H1 (cell line): ENCODE results near the gene ARFRP1. TPM values are rescaled to one million over a fixed set of nuclear protein-coding genes. Genes with fewer than 3 reads are reported as not detected.

ENCODE experiments used
- CTCF ChIA-PET: fragments of 300-600 bp; sonication (Branson Sonifier 250); formaldehyde crosslinking; loops from one replicate; lab custom pipeline; 2021; ENCODE audit not compliant: partially characterized antibody; lab: Charles Lee
- POLR2A ChIA-PET: fragments of 300-600 bp; sonication (Branson Sonifier 250); formaldehyde crosslinking; loops from one replicate; lab custom pipeline; 2021; ENCODE audit warnings: inconsistent platforms; ENCODE audit not compliant: partially characterized antibody; lab: Charles Lee
- DNase-seq, 2 experiments: peaks; one replicate each; pipeline versions ENCODE4 v3.0.0 to v3.0.0-alpha.2; 2010 to 2022; ENCODE audit warnings: low spot score in 2 of 2, low read depth in 1 of 2, mixed read lengths in 1 of 2
- FAIRE-seq: peaks from 2 replicates; lab custom pipeline; 2011; peaks lifted over from hg19 to GRCh38; lab: Jason Lieb, UNC
- H2AFZ ChIP-seq: 2 replicates; pipeline ENCODE4 v1.8.1; 2012; ENCODE audit warnings: low read length, inconsistent platforms
- H2AK5ac ChIP-seq: 2 replicates; pipeline ENCODE4 v1.6.1; 2013; ENCODE audit warnings: low read depth, low read length
- H2BK120ac ChIP-seq: replicated peaks from 2 replicates; pipeline ENCODE3; 2013; ENCODE audit warnings: low read depth, low read length, inconsistent platforms
- H2BK12ac ChIP-seq: 2 replicates; pipeline ENCODE4 v1.6.1; 2013; ENCODE audit warnings: low read depth, low read length
- H2BK15ac ChIP-seq: 2 replicates; pipeline ENCODE4 v1.6.1; 2013; ENCODE audit warnings: low read length
- H2BK20ac ChIP-seq: 2 replicates; pipeline ENCODE4 v1.6.1; 2013; ENCODE audit warnings: low read length
- H2BK5ac ChIP-seq: 2 replicates; pipeline ENCODE4 v1.6.1; 2013; ENCODE audit warnings: low read depth, low read length
- H3K14ac ChIP-seq: 2 replicates; pipeline ENCODE4 v1.6.1; 2013; ENCODE audit warnings: inconsistent platforms; ENCODE audit not compliant: insufficient read length
- H3K18ac ChIP-seq: 2 replicates; pipeline ENCODE4 v1.6.1; 2013; ENCODE audit warnings: low read length; ENCODE audit errors: extremely low read depth
- H3K23ac ChIP-seq: 2 replicates; pipeline ENCODE4 v1.6.1; 2013; ENCODE audit warnings: inconsistent platforms; ENCODE audit not compliant: insufficient read length
- H3K23me2 ChIP-seq: 2 replicates; pipeline ENCODE4 v1.6.1; 2013; ENCODE audit warnings: low read depth, low read length
- H3K27ac ChIP-seq: 2 replicates; pipeline ENCODE4 v1.6.1; 2011; ENCODE audit warnings: low read depth, low read length, inconsistent platforms
- H3K27me3 ChIP-seq, 4 experiments: replicated peaks in 1 of 4; 1 replicate in 1 of 4; 2 replicates in 3 of 4; pipeline versions ENCODE4 v1.6.1 to v1.8.1; 2011 to 2013; ENCODE audit warnings: low read length in 3 of 4, mild to moderate bottlenecking in 3 of 4, inconsistent platforms in 2 of 4, mixed read lengths in 2 of 4, moderate library complexity in 1 of 4; ENCODE audit not compliant: control insufficient read depth in 3 of 4, insufficient read depth in 3 of 4; ENCODE audit errors: extremely low read depth in 1 of 4
- H3K36me3 ChIP-seq, 4 experiments: 2 replicates each; pipeline versions ENCODE4 v1.6.1 to v1.8.1; 2011 to 2013; ENCODE audit warnings: mild to moderate bottlenecking in 4 of 4, low read length in 3 of 4, moderate library complexity in 2 of 4, control low read depth in 1 of 4, inconsistent platforms in 1 of 4; ENCODE audit not compliant: insufficient read depth in 4 of 4, control insufficient read depth in 2 of 4
- H3K4ac ChIP-seq: replicated peaks from 2 replicates; pipeline ENCODE3; 2013; ENCODE audit warnings: low read length, low read depth, mixed read lengths, inconsistent platforms; ENCODE audit not compliant: insufficient read length
- H3K4me1 ChIP-seq, 4 experiments: replicated peaks in 1 of 4; 1 replicate in 1 of 4; 2 replicates in 3 of 4; pipeline versions ENCODE4 v1.6.1 to v1.8.1; 2011 to 2013; ENCODE audit warnings: low read length in 3 of 4, inconsistent platforms in 2 of 4, mixed read lengths in 1 of 4; ENCODE audit not compliant: insufficient read depth in 4 of 4, control insufficient read depth in 3 of 4
- H3K4me2 ChIP-seq, 2 experiments: 2 replicates each; pipeline versions ENCODE4 v1.6.1 to v1.8.1; 2011 to 2013; ENCODE audit warnings: low read depth in 2 of 2, low read length in 2 of 2, control low read depth in 1 of 2, inconsistent platforms in 1 of 2, mild to moderate bottlenecking in 1 of 2; ENCODE audit not compliant: insufficient read depth in 1 of 2
- H3K4me3 ChIP-seq, 4 experiments: fragments of 200-600, 300-600 bp in 1 of 4; sonication (generic), shearing (Covaris generic), sonication (Bioruptor Twin) in 1 of 4; 2 replicates each; pipeline versions ENCODE4 v1.5.1 to v1.8.1; 2011 to 2016; ENCODE audit warnings: low read length in 4 of 4, low read depth in 3 of 4, control low read depth in 2 of 4, inconsistent platforms in 2 of 4, mild to moderate bottlenecking in 2 of 4, mixed read lengths in 1 of 4, moderate library complexity in 1 of 4; ENCODE audit not compliant: insufficient read depth in 2 of 4; ENCODE audit errors: extremely low read depth in 1 of 4
- H3K56ac ChIP-seq: replicated peaks from 2 replicates; pipeline ENCODE3; 2013; ENCODE audit warnings: low read depth, mild to moderate bottlenecking, mixed read lengths, low read length, inconsistent platforms; ENCODE audit not compliant: insufficient read length
- H3K79me1 ChIP-seq: 2 replicates; pipeline ENCODE4 v1.6.1; 2013; ENCODE audit warnings: low read depth, low read length, control low read depth
- H3K79me2 ChIP-seq, 2 experiments: 2 replicates each; pipeline versions ENCODE4 v1.6.1 to v1.8.1; 2012 to 2013; ENCODE audit warnings: low read length in 2 of 2, mild to moderate bottlenecking in 2 of 2, inconsistent platforms in 1 of 2; ENCODE audit not compliant: insufficient read depth in 2 of 2, control insufficient read depth in 1 of 2
- H3K9ac ChIP-seq, 4 experiments: replicated peaks in 1 of 4; 1 replicate in 1 of 4; 2 replicates in 3 of 4; pipeline versions ENCODE4 v1.6.1 to v1.8.1; 2011 to 2013; ENCODE audit warnings: low read depth in 3 of 4, low read length in 3 of 4, control low read depth in 2 of 4, mild to moderate bottlenecking in 2 of 4, moderate library complexity in 2 of 4, inconsistent platforms in 1 of 4; ENCODE audit errors: extremely low read depth in 1 of 4
- H3K9me3 ChIP-seq, 2 experiments: 2 replicates each; pipeline versions ENCODE4 v1.6.1 to v1.8.1; 2012 to 2013; ENCODE audit warnings: mild to moderate bottlenecking in 2 of 2, moderate library complexity in 2 of 2, control low read depth in 1 of 2, inconsistent platforms in 1 of 2, low read depth in 1 of 2, low read length in 1 of 2, mixed read lengths in 1 of 2; ENCODE audit not compliant: insufficient read depth in 2 of 2
- H4K20me1 ChIP-seq, 2 experiments: replicated peaks in 1 of 2; 2 replicates each; pipeline versions ENCODE3 to v1.8.1; 2011 to 2013; ENCODE audit warnings: inconsistent platforms in 2 of 2, low read length in 2 of 2, mild to moderate bottlenecking in 1 of 2; ENCODE audit not compliant: insufficient read depth in 2 of 2, control insufficient read depth in 1 of 2
- H4K5ac ChIP-seq: 2 replicates; pipeline ENCODE4 v1.6.1; 2013; ENCODE audit warnings: low read length, low read depth, mixed read lengths, inconsistent platforms; ENCODE audit not compliant: insufficient read length
- H4K8ac ChIP-seq: 2 replicates; pipeline ENCODE4 v1.8.0; 2013; ENCODE audit warnings: mild to moderate bottlenecking, moderate library complexity, low read length, inconsistent platforms; ENCODE audit not compliant: insufficient read depth; ENCODE audit errors: extremely low read depth
- H4K91ac ChIP-seq: replicated peaks from 2 replicates; pipeline ENCODE3; 2013; ENCODE audit warnings: low read length, mixed read lengths, inconsistent platforms; ENCODE audit not compliant: insufficient read length
- CHD1 ChIP-seq: IDR thresholded peaks from 2 replicates; pipeline ENCODE4 v1.6.1; 2012; ENCODE audit warnings: low read depth, low read length, improper control_type of control experiment
- CHD2 ChIP-seq: IDR thresholded peaks from 2 replicates; pipeline ENCODE4 v1.6.1; 2012; ENCODE audit warnings: low read length, improper control_type of control experiment
- EP300 ChIP-seq, 2 experiments: IDR thresholded peaks; 1 replicate in 1 of 2; 2 replicates in 1 of 2; pipeline ENCODE4 v1.6.1; 2011 to 2012; ENCODE audit warnings: low read depth in 2 of 2, low read length in 2 of 2, mild to moderate bottlenecking in 2 of 2, borderline replicate concordance in 1 of 2, inconsistent platforms in 1 of 2, moderate library complexity in 1 of 2
- JUN ChIP-seq: IDR thresholded peaks from 2 replicates; pipeline ENCODE4 v1.6.1; 2011; ENCODE audit warnings: low read depth, mild to moderate bottlenecking, improper control_type of control experiment, low read length
- NANOG ChIP-seq: IDR thresholded peaks from 2 replicates; pipeline ENCODE4 v1.6.1; 2011; ENCODE audit warnings: low read length, low read depth, mild to moderate bottlenecking, inconsistent platforms; ENCODE audit not compliant: insufficient read depth, poor library complexity, severe bottlenecking
- POLR2A ChIP-seq, 2 experiments: IDR thresholded peaks; 1 replicate in 1 of 2; 2 replicates in 1 of 2; pipeline ENCODE4 v1.6.1; 2011; ENCODE audit warnings: low read depth in 2 of 2, low read length in 2 of 2, mild to moderate bottlenecking in 2 of 2; ENCODE audit errors: control extremely low read depth in 1 of 2
- RXRA ChIP-seq: IDR thresholded peaks from 2 replicates; pipeline ENCODE4 v1.6.1; 2011; ENCODE audit warnings: low read depth, mild to moderate bottlenecking, low read length, moderate library complexity; ENCODE audit not compliant: insufficient read depth
- SP4 ChIP-seq: IDR thresholded peaks from 2 replicates; pipeline ENCODE4 v1.6.1; 2012; ENCODE audit warnings: low read length, inconsistent platforms
- WGBS, 2 experiments: shearing (Covaris generic) in 1 of 2; methylation state at CpG; one replicate each; pipeline versions ENCODE4 v1.1.6 to v1.1.7; 2013 to 2015; ENCODE audit warnings: low lambda C conversion rate in 2 of 2, mixed read lengths in 2 of 2, inconsistent platforms in 1 of 2, low coverage in 1 of 2, missing lambda C conversion rate in 1 of 2; ENCODE audit not compliant: insufficient replicate concordance in 2 of 2, insufficient coverage in 1 of 2, insufficient read length in 1 of 2; ENCODE audit errors: extremely low coverage in 1 of 2, missing lambda C conversion rate in 1 of 2; 5-methylcytosine and 5-hydroxymethylcytosine counted together
- polyA plus RNA-seq, 7 experiments: library from polyadenylated mRNA; depleted of rRNA in 3 of 7; stranded (reverse) in 5 of 7; unstranded in 2 of 7; fragments of >200 nt in 5 of 7; fragments of 200-250 nt in 2 of 7; gene quantifications; 1 replicate in 5 of 7; 2 replicates in 1 of 7; 4 replicates in 1 of 7; pipeline versions ENCODE4 v1.2.1 to v1.2.3, GENCODE V29; 2011 to 2013; ENCODE audit warnings: missing spikeins in 2 of 7, mixed read lengths in 2 of 7
- total RNA-seq: library from RNA; stranded (reverse); fragmentation: NEBNext Ultra II Directional; extraction: Animal tissue kit (Norgen Biotek cat#: 25700); gene quantifications from 2 replicates; pipeline ENCODE4 v1.2.1, GENCODE V29; 2021

ARFRP1 gene
- total and polyA plus RNA-seq, 2 of the 8 experiments (the other 6 are each of a cell fraction or from before 2014, with no cell fraction given): 12.9 to 22.9 TPM

GRCh38 chr20:63685269-63686026 lies 22.3 kb downstream of the ARFRP1 start:
- no peak overlapping the region for H3K23ac ChIP-seq
- H3K18ac ChIP-seq: no peak overlapping the region
- no peaks in the 10 kb centered on the region for H3K23me2 ChIP-seq
- H3K9me3 ChIP-seq: no peaks in the 10 kb centered on the region
- no peak overlapping the region for H2BK120ac ChIP-seq
- no peak for TF ChIP-seq JUN
- TF ChIP-seq POLR2A (IDR thresholded peaks at IDR 0.05; ENCODE audit: control extremely low read depth in 1 of 2, low read depth in 2 of 2, low read length in 2 of 2): no peak
- no peak for TF ChIP-seq CHD2
- no peak for TF ChIP-seq CHD1
- no peak for TF ChIP-seq EP300 (IDR thresholded peaks at IDR 0.05; ENCODE audit: borderline replicate concordance in 1 of 2, low read depth in 2 of 2, low read length in 2 of 2)
- no peak for TF ChIP-seq NANOG
- no peak for TF ChIP-seq RXRA
- TF ChIP-seq SP4: no peak
- H3K27me3 ChIP-seq: no peaks in the 10 kb centered on the region
- no peak for DNase-seq
- no peak overlapping the region for H3K9ac ChIP-seq
- no peak overlapping the region for H3K27ac ChIP-seq
- peaks cover 0 to 3% (median 0%) of the 10 kb centered on the region in 4 experiments; a peak in 2 of 8 replicates for H3K36me3 ChIP-seq
- H2BK15ac ChIP-seq: no peak overlapping the region
- H4K20me1 ChIP-seq: peaks cover 0 to 7% of the 10 kb centered on the region in 2 experiments
- no peaks in the 10 kb centered on the region for H3K79me2 ChIP-seq
- ChIA-PET CTCF (no interaction called here), POLR2A (no interaction called here)
- WGBS, 2 experiments: 92% methylated on average over 21 of the region's 21 CpGs; no CpG with 5 or more reads in 1 of the 2 experiments
- no peak overlapping the region for H3K14ac ChIP-seq
- no peak overlapping the region for H3K56ac ChIP-seq
- H3K4ac ChIP-seq: no peak overlapping the region
- no peaks in the 10 kb centered on the region; a peak in 1 of 7 replicates for H3K4me1 ChIP-seq
- H4K8ac ChIP-seq: 0 out of 2 replicates have a peak overlapping the region, but pooled peaks have one; percentile 3
- H4K91ac ChIP-seq: no peak overlapping the region
- no peak overlapping the region for H2AK5ac ChIP-seq
- H2BK5ac ChIP-seq: peak overlapping the region; percentile 66; the same call in 1 of the 2 replicates
- no peak overlapping the region for H3K4me3 ChIP-seq
- no peak overlapping the region for H4K5ac ChIP-seq
- H2AFZ ChIP-seq: no peak overlapping the region
- no peak for FAIRE-seq
- no peaks in the 10 kb centered on the region for H3K79me1 ChIP-seq
- no peak overlapping the region for H2BK20ac ChIP-seq
- H2BK12ac ChIP-seq: no peak overlapping the region
- H3K4me2 ChIP-seq: no peak overlapping the region
